SU-DHL-6 (cell line): ENCODE results near the gene IRF7.

ENCODE experiments used
- H2AFZ ChIP-seq: fragments of 200-600 bp; sonication (generic); 2 replicates; pipeline ENCODE4 v1.6.1; 2014; ENCODE audit warnings: low read depth, mild to moderate bottlenecking, moderate library complexity, mixed read lengths, antibody characterized with exemption, low read length; ENCODE audit not compliant: severe bottlenecking
- H3F3A ChIP-seq: fragments of 200-600 bp; shearing (Covaris generic); 2 replicates; pipeline ENCODE4 v1.6.0; 2016; ENCODE audit warnings: antibody characterized with exemption, mild to moderate bottlenecking; ENCODE audit not compliant: insufficient read depth
- H3K27ac ChIP-seq: fragments of 200-600 bp; sonication (generic); 2 replicates; pipeline ENCODE4 v1.5.1; 2016; ENCODE audit warnings: low read depth, mild to moderate bottlenecking, low read length, moderate library complexity, mixed read lengths
- H3K27me3 ChIP-seq: fragments of 200-600 bp; sonication (generic), shearing (Covaris generic); 2 replicates; pipeline ENCODE4 v1.6.0; 2014; ENCODE audit warnings: mild to moderate bottlenecking, low read length
- H3K36me3 ChIP-seq: fragments of 200-600 bp; sonication (generic); 2 replicates; pipeline ENCODE4 v1.6.1; 2014; ENCODE audit warnings: mild to moderate bottlenecking, low read length, mixed read lengths
- H3K4me2 ChIP-seq: fragments of 300-600, 200-600 bp; shearing (Covaris generic), sonication (generic); 2 replicates; pipeline ENCODE4 v1.6.0; 2014; ENCODE audit warnings: low read length, low read depth, mild to moderate bottlenecking; ENCODE audit not compliant: poor library complexity, severe bottlenecking
- H3K4me3 ChIP-seq: fragments of 200-600 bp; sonication (generic); 2 replicates; pipeline ENCODE4 v1.5.1; 2014; ENCODE audit warnings: antibody characterized with exemption, low read length, mild to moderate bottlenecking, mixed read lengths; ENCODE audit not compliant: insufficient read depth, poor library complexity, severe bottlenecking
- H3K79me2 ChIP-seq: fragments of 200-600 bp; sonication (generic); 2 replicates; pipeline ENCODE4 v1.6.1; 2014; ENCODE audit warnings: mild to moderate bottlenecking, low read length, moderate library complexity; ENCODE audit not compliant: insufficient read depth
- H3K9ac ChIP-seq: fragments of 200-600 bp; sonication (generic); 2 replicates; pipeline ENCODE4 v1.7.0; 2014; ENCODE audit warnings: mild to moderate bottlenecking, low read length
- H3K9me2 ChIP-seq: fragments of 200-600 bp; sonication (generic); replicated peaks from 2 replicates; pipeline ENCODE4 v1.6.1; 2014; ENCODE audit warnings: low read length; ENCODE audit not compliant: insufficient read depth
- H3K9me3 ChIP-seq: fragments of 200-600 bp; sonication (generic); 2 replicates; pipeline ENCODE4 v1.6.1; 2014; ENCODE audit warnings: low read length, mixed read lengths; ENCODE audit not compliant: insufficient read depth
- H4K20me1 ChIP-seq: fragments of 200-600 bp; sonication (generic); 2 replicates; pipeline ENCODE4 v1.6.1; 2014; ENCODE audit warnings: low read depth, mild to moderate bottlenecking, antibody characterized with exemption, low read length, moderate library complexity, mixed read lengths
- CTCF ChIP-seq: fragments of 200-600 bp; sonication (generic); IDR thresholded peaks from one replicate; pipeline ENCODE4 v1.5.1; 2017; ENCODE audit warnings: antibody characterized with exemption, mild to moderate bottlenecking, low read length, moderate library complexity; ENCODE audit not compliant: insufficient read depth, poor library complexity, severe bottlenecking
- EZH2phosphoT487 ChIP-seq: fragments of 200-600 bp; sonication (generic), shearing (Covaris generic); conservative IDR thresholded peaks from 2 replicates; pipeline ENCODE4 v1.6.1; 2018; ENCODE audit warnings: mild to moderate bottlenecking, antibody characterized with exemption, low read length, moderate library complexity, mixed read lengths

Gene IRF7

GRCh38 chr11:607020-607780, 8.6 kb downstream of the IRF7 start:
- Histone ChIP-seq H3K36me3 (peaks cover 4% of the 10 kb centered on the region; the same call in 1 of the 2 replicates), H2AFZ (no peak overlapping the region), H3K4me3 (no peak overlapping the region), H3K9ac (no peak overlapping the region), H3K27ac (no peak overlapping the region), H3K27me3 (no peaks in the 10 kb centered on the region), H3K9me2 (no peaks in the 10 kb centered on the region), H3K9me3 (no peaks in the 10 kb centered on the region), H4K20me1 (no peaks in the 10 kb centered on the region; the same call in 1 of the 2 replicates), H3K4me2 (no peak overlapping the region), H3K79me2 (no peaks in the 10 kb centered on the region), H3F3A (peaks cover 5% of the 10 kb centered on the region)
- no peak for TF ChIP-seq EZH2phosphoT487
- TF ChIP-seq CTCF: no peak

DNA sequence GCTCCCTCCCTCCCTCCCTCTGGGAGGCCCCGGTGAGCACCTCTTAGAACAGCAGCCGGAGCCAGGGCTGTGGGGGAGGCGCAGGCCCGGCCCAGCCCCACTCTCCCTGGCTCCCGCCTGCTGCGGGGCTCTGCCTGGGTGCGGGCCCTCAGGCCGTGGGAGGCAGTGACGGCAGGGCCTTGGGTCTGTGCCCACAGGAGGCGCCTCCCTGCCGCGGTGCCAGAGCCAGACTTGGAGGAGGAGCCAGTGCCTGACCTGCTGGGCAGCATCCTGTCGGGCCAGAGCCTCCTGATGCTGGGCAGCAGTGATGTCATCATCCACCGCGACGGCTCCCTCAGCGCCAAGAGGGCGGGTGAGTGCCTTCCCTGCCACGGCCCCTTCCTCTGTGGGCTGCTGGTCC, 9.5 kb downstream of the IRF7 start:
- H2AFZ ChIP-seq: no peak overlapping the region
- H4K20me1 ChIP-seq: no peaks in the 10 kb centered on the region; the same call in 1 of the 2 replicates
- H3K27ac ChIP-seq: no peak overlapping the region
- no peaks in the 10 kb centered on the region for H3K9me3 ChIP-seq
- TF ChIP-seq CTCF: no peak
- no peak for TF ChIP-seq EZH2phosphoT487
- peaks cover 4% of the 10 kb centered on the region; the same call in 1 of the 2 replicates for H3K36me3 ChIP-seq
- no peaks in the 10 kb centered on the region for H3K27me3 ChIP-seq
- no peak overlapping the region for H3K9ac ChIP-seq
- H3K4me3 ChIP-seq: no peak overlapping the region
- H3K4me2 ChIP-seq: no peak overlapping the region
- H3K79me2 ChIP-seq: no peaks in the 10 kb centered on the region
- no peaks in the 10 kb centered on the region for H3K9me2 ChIP-seq
- no peaks in the 10 kb centered on the region for H3F3A ChIP-seq

- H3K4me2 ChIP-seq: no peak overlapping the region
- no peaks in the 10 kb centered on the region for H3K27me3 ChIP-seq
- no peak overlapping the region for H2AFZ ChIP-seq
- H3K9ac ChIP-seq: no peak overlapping the region
- peaks cover 4% of the 10 kb centered on the region; the same call in 1 of the 2 replicates for H3K36me3 ChIP-seq
- H4K20me1 ChIP-seq: no peaks in the 10 kb centered on the region; the same call in 1 of the 2 replicates
- H3K9me3 ChIP-seq: no peaks in the 10 kb centered on the region
- no peak overlapping the region for H3K4me3 ChIP-seq
- no peaks in the 10 kb centered on the region for H3K9me2 ChIP-seq
- no peak overlapping the region for H3K27ac ChIP-seq
- H3F3A ChIP-seq: no peaks in the 10 kb centered on the region
- TF ChIP-seq CTCF: no peak
- no peak for TF ChIP-seq EZH2phosphoT487
- no peaks in the 10 kb centered on the region for H3K79me2 ChIP-seq
Observed at GRCh38 chr11:605286-606129, 10.2 kb downstream of the IRF7 start.
